B cell (primary cell): Measurements from ENCODE around the gene HEPN1. TPM values are rescaled to one million over a fixed set of nuclear protein-coding genes. Genes with fewer than 3 reads are reported as not detected.

Experiments
- ATAC-seq: fragments of 200-7000 bp; cut with Tn5 transposase; one replicate; pipeline ENCODE4 v1.10.0; 2021; ENCODE audit warnings: low read depth, mild to moderate bottlenecking, moderate number of reproducible peaks, moderate library complexity
- CTCF ChIA-PET: fragments of 350-600 bp; sonication (Branson Sonifier 250); formaldehyde crosslinking; loops from one replicate; lab custom pipeline; 2021; ENCODE audit warnings: antibody characterized with exemption, inconsistent platforms; lab: Charles Lee
- POLR2A ChIA-PET: fragments of 350-600 bp; sonication (Branson Sonifier 250); formaldehyde crosslinking; loops from one replicate; lab custom pipeline; 2021; ENCODE audit warnings: antibody characterized with exemption; lab: Charles Lee
- DNase-seq: peaks from one replicate; pipeline ENCODE4 v3.0.0; 2013
- H2AFZ ChIP-seq: 2 replicates; pipeline ENCODE4 v1.6.1; 2012; ENCODE audit warnings: mild to moderate bottlenecking, low read depth, low read length; ENCODE audit not compliant: insufficient read depth, poor library complexity, severe bottlenecking
- H3K27ac ChIP-seq, 2 donors: 1 replicate in 1 of 2; 2 replicates in 1 of 2; pipeline ENCODE4 v1.5.1; 2012 to 2013; ENCODE audit warnings: low read length in 2 of 2, mild to moderate bottlenecking in 2 of 2, moderate library complexity in 1 of 2
- H3K27me3 ChIP-seq, 4 experiments: fragments of 200-600 bp in 1 of 4; sonication (generic) in 1 of 4; replicated peaks in 1 of 4; 1 replicate in 2 of 4; 2 replicates in 2 of 4; pipeline versions ENCODE4 v1.6.1 to v1.7.0; 2013 to 2016; ENCODE audit warnings: low read length in 3 of 4, mild to moderate bottlenecking in 2 of 4, mixed read lengths in 1 of 4, moderate library complexity in 1 of 4; ENCODE audit not compliant: insufficient read depth in 4 of 4, control insufficient read depth in 3 of 4; ENCODE audit errors: control extremely low read depth in 1 of 4
- H3K36me3 ChIP-seq, 2 experiments: replicated peaks in 1 of 2; 1 replicate in 1 of 2; 2 replicates in 1 of 2; pipeline versions ENCODE4 v1.6.1 to v1.7.1; 2013; ENCODE audit warnings: low read length in 1 of 2; ENCODE audit not compliant: insufficient read depth in 2 of 2, control insufficient read depth in 1 of 2; ENCODE audit errors: control extremely low read depth in 1 of 2, extremely low read depth in 1 of 2
- H3K4me1 ChIP-seq, 2 donors: fragments of 200-600 bp in 1 of 2; sonication (generic) in 1 of 2; 1 replicate in 1 of 2; 2 replicates in 1 of 2; pipeline versions ENCODE4 v1.5.1 to v1.6.1; 2013 to 2017; ENCODE audit warnings: low read length in 2 of 2; ENCODE audit not compliant: control insufficient read depth in 2 of 2, insufficient read depth in 2 of 2
- H3K4me2 ChIP-seq: replicated peaks from 2 replicates; pipeline ENCODE3; 2012; ENCODE audit warnings: mild to moderate bottlenecking, low read depth, low read length; ENCODE audit not compliant: poor library complexity, severe bottlenecking
- H3K4me3 ChIP-seq, 5 experiments: fragments of 200-600 bp in 1 of 5; sonication (generic) in 1 of 5; 1 replicate in 3 of 5; 2 replicates in 2 of 5; pipeline versions ENCODE4 v1.5.1 to v1.7.0; 2011 to 2016; ENCODE audit warnings: low read length in 4 of 5, mild to moderate bottlenecking in 4 of 5, low read depth in 2 of 5, control low read depth in 1 of 5, moderate library complexity in 1 of 5; ENCODE audit not compliant: insufficient read depth in 1 of 5; ENCODE audit errors: control extremely low read depth in 1 of 5, extremely low read depth in 1 of 5
- H3K79me2 ChIP-seq: fragments of 200-600 bp; sonication (generic); one replicate; pipeline ENCODE4 v1.6.0; 2016; ENCODE audit warnings: low read length; ENCODE audit not compliant: control insufficient read depth, insufficient read depth
- H3K9ac ChIP-seq: fragments of 200-600 bp; sonication (generic); 2 replicates; pipeline ENCODE4 v1.6.1; 2017; ENCODE audit warnings: mild to moderate bottlenecking, low read length, moderate library complexity
- H3K9me3 ChIP-seq, 3 donors: one replicate each; pipeline versions ENCODE4 v1.6.1 to v1.7.1; 2013; ENCODE audit warnings: low read length in 2 of 3; ENCODE audit not compliant: control insufficient read depth in 2 of 3, insufficient read depth in 1 of 3; ENCODE audit errors: control extremely low read depth in 1 of 3
- H4K20me1 ChIP-seq: 2 replicates; pipeline ENCODE4 v1.6.0; 2012; ENCODE audit warnings: mild to moderate bottlenecking, low read length; ENCODE audit not compliant: insufficient read depth, control insufficient read depth, poor library complexity, severe bottlenecking
- H3K27ac Mint-ChIP-seq: one replicate; pipeline ENCODE4 v1.8.0; 2021; ENCODE audit warnings: mixed read lengths
- H3K27me3 Mint-ChIP-seq: one replicate; pipeline ENCODE4 v1.8.0; 2021; ENCODE audit warnings: mixed read lengths
- H3K4me1 Mint-ChIP-seq: one replicate; pipeline ENCODE4 v1.8.0; 2021; ENCODE audit warnings: mixed read lengths
- H3K4me3 Mint-ChIP-seq: one replicate; pipeline ENCODE4 v1.8.0; 2021; ENCODE audit warnings: mixed read lengths
- H3K9me3 Mint-ChIP-seq: one replicate; pipeline ENCODE4 v1.8.0; 2022; ENCODE audit warnings: mixed read lengths; ENCODE audit not compliant: insufficient read depth
- CTCF ChIP-seq: fragments of 200-600 bp; IDR thresholded peaks from one replicate; pipeline ENCODE4 v1.8.0; 2022; ENCODE audit warnings: antibody characterized with exemption, mild to moderate bottlenecking
- EZH2 ChIP-seq: IDR thresholded peaks from 2 replicates; pipeline ENCODE4 v1.6.1; 2012; ENCODE audit warnings: borderline replicate concordance, low read depth, mild to moderate bottlenecking, moderate library complexity, low read length; ENCODE audit not compliant: insufficient read depth, poor library complexity, severe bottlenecking
- WGBS: methylation state at CpG from one replicate; pipeline ENCODE4 v1.1.5; 2013; ENCODE audit warnings: missing lambda C conversion rate; ENCODE audit not compliant: insufficient coverage; 5-methylcytosine and 5-hydroxymethylcytosine counted together
- intact Hi-C: fragments of 100-400 bp; cut with micrococcal nuclease; formaldehyde crosslinking; loops from one replicate; pipeline ENCODE4 v1.10.0; 2022
- polyA plus RNA-seq: library from polyadenylated mRNA; depleted of rRNA; stranded (reverse); fragments of >200 nt; gene quantifications from 2 replicates; pipeline ENCODE4 v1.2.3, GENCODE V29; 2012
- total RNA-seq, 2 donors: library from RNA; stranded (reverse); fragments of 120-200 nt in 1 of 2; gene quantifications; 1 replicate in 1 of 2; 2 replicates in 1 of 2; pipeline versions ENCODE4 v1.2.3 to v1.2.4, GENCODE V29; 2013 to 2022

HEPN1 gene
- total and polyA plus RNA-seq, 2 donors (not counting 1 experiment from before 2014, with no cell fraction given): not detected

- no peaks in the 10 kb centered on the region for H3K9me3 ChIP-seq
- H3K9ac ChIP-seq: no peak overlapping the region
- H3K27ac ChIP-seq: no peak overlapping the region
- H4K20me1 ChIP-seq: no peaks in the 10 kb centered on the region
- ATAC-seq (no peak), DNase-seq (no peak)
- H3K27me3 ChIP-seq: peaks cover 0 to 3% (median 0%) of the 10 kb centered on the region in 4 experiments
- Mint-ChIP-seq H3K27ac (no peak overlapping the region), H3K4me3 (no peak overlapping the region), H3K27me3 (peaks cover 47% of the 10 kb centered on the region), H3K4me1 (no peaks in the 10 kb centered on the region), H3K9me3 (no peaks in the 10 kb centered on the region)
- no peak overlapping the region for H3K4me2 ChIP-seq
- intact Hi-C loops: no loop called here
- no peaks in the 10 kb centered on the region for H3K4me1 ChIP-seq
- H3K79me2 ChIP-seq: no peaks in the 10 kb centered on the region
- 84% methylated on average over 6 of the region's 6 CpGs for WGBS
- CTCF ChIA-PET: interaction anchor here (1.1 kb wide), 1 partner anchor 42 kb away, joined by 3 read pairs; no protein-coding TSS in a partner anchor
- H3K4me3 ChIP-seq: no peak overlapping the region
- no peaks in the 10 kb centered on the region for H3K36me3 ChIP-seq
- no peak for TF ChIP-seq CTCF
- no peak for TF ChIP-seq EZH2
- POLR2A ChIA-PET: no interaction called here
- H2AFZ ChIP-seq: no peak overlapping the region
Observed at GRCh38 chr11:124899383-124900145, 19.5 kb upstream of the HEPN1 start.

GRCh38 chr11:124900464-124900863 is 18.6 kb upstream of the HEPN1 start:
- Mint-ChIP-seq H3K9me3 (no peaks in the 10 kb centered on the region), H3K27ac (no peak overlapping the region), H3K4me3 (no peak overlapping the region), H3K27me3 (peaks cover 49% of the 10 kb centered on the region), H3K4me1 (no peaks in the 10 kb centered on the region)
- Histone ChIP-seq H3K4me1 (no peaks in the 10 kb centered on the region), H3K4me3 (no peak overlapping the region), H3K79me2 (no peaks in the 10 kb centered on the region), H4K20me1 (no peaks in the 10 kb centered on the region), H3K36me3 (no peaks in the 10 kb centered on the region), H3K27me3 (peaks cover 0 to 3% (median 0%) of the 10 kb centered on the region in 4 experiments), H3K4me2 (no peak overlapping the region), H3K9me3 (no peaks in the 10 kb centered on the region), H3K9ac (no peak overlapping the region), H2AFZ (no peak overlapping the region), H3K27ac (no peak overlapping the region)
- intact Hi-C loops: no loop called here
- no peak for DNase-seq
- ChIA-PET CTCF (no interaction called here), POLR2A (no interaction called here)
- no peak for ATAC-seq
- TF ChIP-seq CTCF (no peak), EZH2 (no peak)
- WGBS: 94% methylated on average over 2 of the region's 5 CpGs
